AG09309 (cell line): Measurements from ENCODE around the gene SSBP4.

ENCODE experiments used
- DNase-seq: peaks from one replicate; pipeline ENCODE4 v3.0.0-alpha.2; 2010; ENCODE audit warnings: low read depth
- H3K4me3 ChIP-seq: 2 replicates; pipeline ENCODE4 v1.5.1; 2011; ENCODE audit warnings: mild to moderate bottlenecking, low read depth, low read length, moderate library complexity; ENCODE audit not compliant: control insufficient read depth
- CTCF ChIP-seq: IDR thresholded peaks from 2 replicates; pipeline ENCODE4 v1.5.1; 2011; ENCODE audit warnings: mild to moderate bottlenecking, low read depth, low read length, inconsistent platforms; ENCODE audit not compliant: insufficient read depth, control insufficient read depth; ENCODE audit errors: missing control alignments

SSBP4 gene

GRCh38 chr19:18453269-18454024, 34.2 kb downstream of the SSBP4 start:
- no peak for DNase-seq
- no peak overlapping the region for H3K4me3 ChIP-seq
- no peak for TF ChIP-seq CTCF

GRCh38 chr19:18456279-18456678, 37.1 kb downstream of the SSBP4 start:
- no peak for DNase-seq
- H3K4me3 ChIP-seq, result no peak overlapping the region
- no peak for TF ChIP-seq CTCF

- no peak for DNase-seq
- no peak for TF ChIP-seq CTCF
- no peak overlapping the region for H3K4me3 ChIP-seq
Observed at GRCh38 chr19:18456974-18457373, 37.8 kb downstream of the SSBP4 start.

GRCh38 chr19:18457483-18458331, 38.5 kb downstream of the SSBP4 start:
- H3K4me3 ChIP-seq, result no peak overlapping the region
- no peak for DNase-seq
- TF ChIP-seq CTCF, result no peak

GRCh38 chr19:18460900-18461299, 41.7 kb downstream of the SSBP4 start:
- DNase-seq, result no peak
- TF ChIP-seq CTCF, result no peak
- H3K4me3 ChIP-seq, result no peak overlapping the region

GRCh38 chr19:18461471-18461870, 42.3 kb downstream of the SSBP4 start:
- DNase-seq, result no peak
- no peak for TF ChIP-seq CTCF
- no peak overlapping the region for H3K4me3 ChIP-seq
